Stimulated activated CD8-positive, alpha-beta memory T cell treated with anti-CD3 and anti-CD28 coated beads, Interleukin-15, amount 100 ng/mL, for 48 hours (primary cell): ENCODE measurements around the gene NELFCD.

Source experiments
- DNase-seq, 2 donors: peaks; one replicate each; pipeline ENCODE4 v3.0.0-alpha.2; 2020; ENCODE audit warnings: low read depth in 2 of 2

Gene NELFCD

GRCh38 chr20:58994390-58995159 lies 13.5 kb downstream of the NELFCD start:
- DNase-seq = no peak

GRCh38 chr20:58995461-58996225 lies 14.6 kb downstream of the NELFCD start:
- no peak for DNase-seq

DNA sequence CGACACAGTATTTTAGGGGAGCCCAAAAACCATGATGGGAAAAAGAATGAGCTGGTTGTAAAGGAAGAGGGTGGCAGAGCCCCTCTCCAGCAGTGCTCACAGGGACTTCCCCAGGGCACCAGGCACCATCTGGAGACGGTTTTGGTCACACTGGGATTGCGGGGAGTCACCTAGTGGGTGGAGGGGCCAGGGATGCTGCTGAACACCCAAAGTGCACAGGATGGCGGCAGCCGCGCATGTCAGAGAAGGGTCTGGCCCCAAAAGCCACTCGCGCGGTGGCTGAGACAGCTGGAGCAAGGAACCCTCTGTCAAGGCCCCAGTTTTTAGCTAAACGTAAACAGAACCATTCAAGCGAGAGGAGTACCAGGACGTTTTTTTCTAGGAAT lies 15.2 kb downstream of the NELFCD start:
- DNase-seq = no peak

GRCh38 chr20:58997141-58997770 lies 16.2 kb downstream of the NELFCD start:
- no peak for DNase-seq

- DNase-seq = no peak
Observed at GRCh38 chr20:58998656-58999055, 17.6 kb downstream of the NELFCD start.

DNA sequence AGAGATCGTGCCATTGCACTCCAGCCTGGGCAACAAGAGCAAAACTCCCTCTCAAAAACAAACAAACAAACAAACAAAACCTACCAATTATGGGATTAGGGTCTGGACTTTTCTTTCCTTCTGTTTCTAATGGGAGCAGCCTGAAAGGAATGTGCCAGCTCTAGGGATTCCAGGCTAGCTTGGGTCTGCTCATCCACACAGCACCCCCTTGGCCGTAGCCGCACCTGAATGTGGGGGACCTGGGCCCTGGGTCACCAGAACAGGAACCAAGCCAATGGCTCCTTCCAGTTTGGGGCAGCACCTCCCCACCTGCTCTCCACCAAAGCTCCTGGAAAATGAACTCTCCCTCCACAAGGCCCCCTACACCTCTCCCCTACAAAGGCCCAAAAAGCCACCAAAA lies 19.3 kb downstream of the NELFCD start:
- no peak for DNase-seq

DNA sequence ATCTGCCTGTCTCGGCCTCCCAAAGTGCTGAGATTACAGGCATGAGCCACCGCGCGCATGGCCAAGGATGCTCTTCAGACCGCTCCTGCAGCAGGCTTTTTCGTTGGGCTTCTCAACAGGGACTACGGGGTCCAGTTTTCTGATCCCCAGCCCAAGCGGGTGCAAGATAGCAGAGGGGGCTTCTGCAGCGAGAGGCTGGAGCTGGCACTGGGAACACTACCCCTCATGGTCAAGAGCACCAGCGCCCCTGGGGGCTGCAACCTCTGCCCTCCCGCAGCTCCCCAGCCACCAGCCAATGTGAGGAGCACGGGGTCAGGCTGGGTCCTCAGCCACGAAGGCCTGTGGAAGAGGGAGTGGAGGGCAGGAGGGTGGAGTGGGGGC lies 20.0 kb downstream of the NELFCD start:
- no peak for DNase-seq

DNA sequence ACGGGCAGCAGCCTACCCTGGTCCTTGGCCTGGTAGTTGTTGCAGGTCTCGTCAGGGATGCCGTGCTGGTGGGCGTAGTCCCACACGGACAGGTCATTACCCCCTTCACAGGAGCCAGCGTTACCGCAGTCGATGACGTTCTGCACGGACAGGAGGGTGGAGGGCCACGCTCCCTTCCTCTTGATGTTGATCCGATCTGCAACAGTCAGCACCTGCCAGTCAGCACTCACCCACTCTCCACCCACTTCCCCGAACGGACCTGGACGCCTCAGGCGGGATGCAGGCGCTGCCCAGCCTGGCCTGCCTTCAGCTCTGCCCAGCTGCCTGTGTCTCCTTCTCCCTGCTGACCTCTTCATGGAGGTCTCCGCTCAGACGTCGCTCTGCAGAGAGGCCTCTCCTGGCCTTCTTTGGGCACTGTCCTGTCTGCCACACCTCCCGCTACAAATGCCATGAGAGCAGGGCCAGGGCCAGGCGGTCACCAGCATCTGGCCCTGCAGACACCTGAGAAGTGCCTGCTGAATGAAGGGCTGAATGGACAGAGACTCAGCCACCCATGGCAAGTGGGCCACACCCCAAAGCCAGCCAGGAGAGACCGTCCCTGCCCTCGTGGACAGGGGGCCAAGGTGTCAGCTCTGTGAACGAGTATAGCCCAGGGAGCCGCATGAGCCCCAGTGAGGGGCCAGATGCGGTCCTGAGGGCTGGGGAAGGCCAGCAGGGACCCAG lies 20.6 kb downstream of the NELFCD start:
- no peak for DNase-seq

GRCh38 chr20:59002388-59002787 lies 21.3 kb downstream of the NELFCD start:
- DNase-seq = no peak

- no peak for DNase-seq
Observed at GRCh38 chr20:59002874-59003399, 21.9 kb downstream of the NELFCD start.

DNA sequence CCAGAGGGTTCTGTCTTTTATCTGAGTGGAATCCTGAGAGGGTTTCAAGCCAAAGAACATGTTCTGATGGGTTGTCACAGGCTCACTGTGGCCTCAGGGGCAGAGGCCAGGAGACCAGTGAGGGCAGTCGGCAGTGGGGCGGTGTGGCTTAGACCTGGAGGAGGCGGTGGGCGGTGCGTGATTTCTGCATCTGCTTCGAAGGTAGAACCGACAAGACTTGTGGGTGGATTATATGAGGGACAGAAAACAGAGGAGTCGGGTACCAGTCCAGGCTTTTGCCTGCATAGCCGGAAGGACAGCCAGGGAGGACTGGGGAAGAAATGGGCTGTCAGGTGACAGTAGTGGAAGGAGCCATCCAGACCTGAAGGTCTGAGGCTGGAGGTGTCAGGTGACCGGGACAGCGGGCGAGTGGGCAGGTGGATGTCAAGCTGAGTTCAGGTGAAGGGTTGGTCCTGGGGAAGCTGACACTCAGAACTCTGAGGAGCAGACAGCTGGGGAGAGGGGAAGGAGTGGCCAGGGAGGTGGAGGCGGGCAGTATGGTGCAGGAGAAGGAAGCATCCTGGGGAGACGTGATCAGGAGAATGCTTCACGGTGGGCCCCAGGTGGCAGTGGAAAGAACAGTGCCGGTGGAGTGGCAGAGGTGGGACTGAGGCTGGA lies 22.9 kb downstream of the NELFCD start:
- DNase-seq = no peak

- no peak for DNase-seq
Observed at GRCh38 chr20:59004493-59004762, 23.4 kb downstream of the NELFCD start.

DNA sequence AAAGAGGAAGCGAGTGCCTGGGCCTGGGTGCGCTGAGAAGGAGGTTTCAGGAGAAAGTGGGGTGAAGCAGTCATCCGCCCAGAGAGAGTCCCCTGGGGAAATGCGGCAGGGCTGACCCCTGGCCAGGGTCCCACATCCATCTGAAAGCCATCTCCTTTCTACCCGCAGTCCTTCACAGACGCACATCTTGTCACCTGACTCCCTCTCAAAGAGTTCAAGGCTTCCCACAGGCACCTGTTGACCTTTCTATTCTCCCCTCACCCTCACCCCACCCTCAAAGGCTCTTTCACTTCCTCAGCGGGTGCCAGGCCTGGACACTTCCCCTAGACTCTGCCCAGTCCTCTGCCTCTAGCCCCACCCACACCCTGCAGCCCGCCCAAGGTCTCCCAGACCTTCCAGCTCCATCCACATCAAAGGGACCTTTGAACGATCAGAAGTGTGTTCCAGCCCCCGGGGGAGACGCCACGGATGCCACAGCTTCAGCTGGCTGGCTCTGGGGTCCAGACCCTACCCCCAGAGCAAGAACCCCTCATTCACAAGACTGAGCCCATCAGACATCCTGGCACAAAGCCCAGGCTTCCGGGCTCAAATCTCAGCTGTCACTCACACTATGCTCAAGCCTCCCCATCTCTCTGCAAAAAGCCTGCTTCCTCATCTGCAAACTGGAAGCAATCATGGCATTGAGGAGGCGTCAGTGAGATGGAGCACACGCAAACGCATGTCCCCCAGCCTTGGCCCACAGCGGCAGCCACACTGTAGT lies 23.9 kb downstream of the NELFCD start:
- DNase-seq = no peak

DNA sequence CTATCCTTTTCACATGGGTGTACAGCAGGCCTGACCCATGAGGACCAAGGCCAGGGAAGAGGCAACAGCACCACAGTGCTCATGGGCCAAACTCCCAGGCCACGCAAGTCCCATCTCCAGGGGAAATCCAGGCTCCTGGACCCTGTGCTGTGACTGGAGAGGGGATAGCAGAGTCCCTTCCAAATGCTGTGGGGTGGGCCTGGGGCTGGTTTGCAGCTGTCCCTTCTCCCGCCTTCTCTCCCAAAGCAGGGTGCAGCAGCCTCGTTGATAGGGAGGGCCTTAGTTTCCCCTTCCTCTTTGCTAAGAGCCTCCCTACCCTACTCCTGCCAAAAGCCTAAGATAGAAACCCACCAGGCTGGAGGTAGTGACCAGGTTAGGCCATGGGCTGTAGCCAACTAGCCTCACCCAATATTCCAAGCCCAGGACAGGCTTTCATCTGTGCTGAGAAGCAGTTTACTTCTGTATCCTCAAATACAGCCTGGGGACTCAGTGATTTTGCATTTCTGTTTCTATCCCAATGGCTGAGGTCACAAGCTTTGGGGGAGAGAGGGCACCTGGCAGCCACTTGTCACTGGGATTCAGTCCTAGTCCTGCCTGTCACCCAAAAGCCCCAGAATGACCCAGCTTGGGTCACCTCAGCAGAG lies 24.6 kb downstream of the NELFCD start:
- no peak for DNase-seq

DNA sequence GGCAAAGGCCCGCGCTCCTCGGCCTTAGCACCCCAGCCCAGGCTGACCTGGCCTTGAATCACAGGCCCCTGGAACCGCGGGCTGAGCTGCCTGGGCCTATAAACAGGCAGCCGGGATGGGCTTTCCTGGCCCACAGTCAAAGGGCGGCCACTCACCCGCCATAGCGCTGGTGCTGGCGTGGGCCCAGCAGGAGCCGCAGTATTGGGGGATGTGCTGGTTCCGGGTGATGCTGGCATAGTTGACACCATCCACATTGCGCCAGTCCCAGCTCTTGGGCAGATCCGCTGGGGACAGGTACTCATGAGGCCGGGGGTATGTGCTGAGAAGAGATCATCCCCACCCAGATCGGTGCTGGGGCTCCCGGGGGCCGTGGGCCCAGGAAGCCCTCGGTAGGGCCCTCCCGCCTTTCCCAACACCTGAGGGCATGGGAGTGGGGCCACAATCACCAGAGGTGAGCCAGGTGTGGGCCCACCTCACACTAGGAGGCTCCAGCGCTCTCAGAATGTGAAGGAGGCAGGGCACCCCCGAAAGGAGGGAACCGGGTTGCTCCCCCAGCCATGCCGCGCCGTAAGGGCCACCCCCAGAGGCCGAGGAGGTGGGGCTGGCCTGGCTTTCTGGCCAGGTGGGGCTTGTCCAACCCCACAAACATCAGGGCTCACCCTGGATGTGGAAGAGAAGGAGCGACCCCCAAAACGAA lies 25.3 kb downstream of the NELFCD start:
- DNase-seq = no peak

GRCh38 chr20:59006864-59007664 lies 26.0 kb downstream of the NELFCD start, which contains the start of gene CTSZ:
TSS of gene CTSZ (minus strand) at chr20:59007254. CDS start at chr20:59007128, 126 bp downstream.
- DNase-seq = no peak

DNA sequence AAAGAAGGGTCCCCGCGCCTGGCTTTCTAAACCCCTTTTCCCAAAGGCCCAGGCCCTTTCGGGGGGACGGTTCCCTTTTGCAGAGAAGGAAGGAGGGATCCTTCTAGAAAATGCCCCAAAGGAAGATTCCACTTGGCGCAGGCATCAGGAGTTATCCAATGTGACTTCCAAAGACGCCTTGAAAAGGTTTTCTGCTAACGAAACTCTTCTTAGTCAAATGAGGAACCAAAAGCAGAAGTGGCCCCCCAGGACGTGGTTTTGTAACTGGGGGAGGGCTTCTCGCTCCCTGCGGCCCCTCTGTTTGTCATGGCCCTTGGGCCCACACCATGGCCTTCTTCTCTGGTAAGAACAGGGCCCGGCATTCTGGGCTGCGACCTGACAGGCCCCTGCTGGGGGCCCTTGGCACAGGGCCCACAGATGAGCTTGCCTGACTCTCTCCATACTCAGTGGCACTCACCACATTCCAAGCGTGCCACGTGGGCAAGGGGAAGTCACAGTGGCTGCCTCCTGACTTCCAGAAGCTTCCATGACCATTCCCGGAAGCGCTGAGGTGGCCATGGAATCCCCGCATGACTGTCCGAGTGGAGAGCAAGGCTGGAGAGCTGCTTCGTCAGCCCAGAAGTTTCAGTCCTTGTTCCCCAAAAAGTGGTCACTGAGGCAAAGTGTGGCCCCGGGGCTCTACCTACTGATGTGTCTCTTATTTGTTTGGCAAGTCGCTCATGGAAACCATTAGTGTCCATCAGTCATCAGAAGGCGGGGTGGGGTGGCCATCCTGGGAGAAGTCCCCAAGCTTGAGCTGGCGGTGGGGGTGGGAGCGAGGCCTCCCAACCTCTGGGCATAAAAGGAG lies 26.8 kb downstream of the NELFCD start:
- no peak for DNase-seq
